DOHH2 (cell line): ENCODE data around the gene RAB3B.
"Not testable (repeated sequence)": the region's sequence is repeated elsewhere in the genome, so short reads cannot be mapped to it uniquely, and the experiment has no call there.

ENCODE experiments used
- H3F3A ChIP-seq: fragments of 200-600 bp; sonication (generic), shearing (Covaris generic); 2 replicates; pipeline ENCODE4 v1.6.0; 2016; ENCODE audit warnings: antibody characterized with exemption, mild to moderate bottlenecking; ENCODE audit not compliant: control insufficient read depth, insufficient read depth
- H3K27ac ChIP-seq: fragments of 200-600 bp; sonication (generic); 2 replicates; pipeline ENCODE4 v1.5.1; 2014; ENCODE audit warnings: low read depth, mild to moderate bottlenecking, low read length, moderate library complexity
- H3K27me3 ChIP-seq: fragments of 200-600 bp; sonication (generic); 2 replicates; pipeline ENCODE4 v1.6.1; 2014; ENCODE audit warnings: mild to moderate bottlenecking, low read length, mixed read lengths; ENCODE audit not compliant: control insufficient read depth
- H3K36me3 ChIP-seq: fragments of 200-600 bp; sonication (generic); 2 replicates; pipeline ENCODE4 v1.6.1; 2014; ENCODE audit warnings: mild to moderate bottlenecking, low read length, moderate library complexity, mixed read lengths; ENCODE audit not compliant: control insufficient read depth
- H3K4me1 ChIP-seq: fragments of 200-600 bp; sonication (generic); 2 replicates; pipeline ENCODE4 v1.6.1; 2014; ENCODE audit warnings: mild to moderate bottlenecking, low read length, mixed read lengths; ENCODE audit not compliant: control insufficient read depth
- H3K4me2 ChIP-seq: fragments of 200-600 bp; sonication (generic); 2 replicates; pipeline ENCODE4 v1.6.0; 2014; ENCODE audit warnings: mild to moderate bottlenecking, low read length, moderate library complexity
- H3K4me3 ChIP-seq: fragments of 200-600 bp; sonication (generic); 2 replicates; pipeline ENCODE4 v1.5.1; 2014; ENCODE audit warnings: mild to moderate bottlenecking, low read length, mixed read lengths
- H3K79me2 ChIP-seq: fragments of 200-600 bp; sonication (generic); 2 replicates; pipeline ENCODE4 v1.6.1; 2014; ENCODE audit warnings: mild to moderate bottlenecking, low read length, mixed read lengths; ENCODE audit not compliant: control insufficient read depth
- H3K9me2 ChIP-seq: fragments of 200-600 bp; sonication (generic); replicated peaks from 2 replicates; pipeline ENCODE4 v1.6.1; 2014; ENCODE audit warnings: mild to moderate bottlenecking, low read length, mixed read lengths; ENCODE audit not compliant: control insufficient read depth
- H3K9me3 ChIP-seq: fragments of 200-600 bp; sonication (generic); 2 replicates; pipeline ENCODE4 v1.6.1; 2014; ENCODE audit warnings: antibody characterized with exemption, low read length, mixed read lengths; ENCODE audit not compliant: control insufficient read depth, insufficient read depth
- H4K20me1 ChIP-seq: fragments of 200-600 bp; sonication (generic); 2 replicates; pipeline ENCODE4 v1.6.0; 2014; ENCODE audit warnings: low read depth, mild to moderate bottlenecking, antibody characterized with exemption, low read length, moderate library complexity; ENCODE audit not compliant: control insufficient read depth, insufficient read depth
- CTCF ChIP-seq: fragments of 200-600 bp; sonication (generic); IDR thresholded peaks from one replicate; pipeline ENCODE4 v1.5.1; 2014; ENCODE audit warnings: antibody characterized with exemption, mild to moderate bottlenecking, low read depth, low read length; ENCODE audit not compliant: poor library complexity, severe bottlenecking
- EZH2phosphoT487 ChIP-seq: fragments of 200-600 bp; sonication (generic); IDR thresholded peaks from 2 replicates; pipeline ENCODE4 v1.6.1; 2017; ENCODE audit warnings: borderline replicate concordance, mild to moderate bottlenecking, antibody characterized with exemption, low read length, moderate library complexity, mixed read lengths

Gene RAB3B

GRCh38 chr1:52022133-52022532, 31.6 kb upstream of the RAB3B start:
- Histone ChIP-seq H3K36me3 (peaks cover 50% of the 10 kb centered on the region), H3K9me3 (no peaks in the 10 kb centered on the region), H3K27me3 (no peaks in the 10 kb centered on the region), H4K20me1 (no peaks in the 10 kb centered on the region), H3K27ac (no peak overlapping the region), H3K4me1 (no peaks in the 10 kb centered on the region), H3F3A (0 out of 2 replicates have a peak, but pooled peaks cover 2% of the 10 kb centered on the region), H3K4me3 (no peak overlapping the region), H3K79me2 (no peaks in the 10 kb centered on the region), H3K4me2 (no peak overlapping the region), H3K9me2 (no peaks in the 10 kb centered on the region)
- TF ChIP-seq EZH2phosphoT487 = no peak
- no peak for TF ChIP-seq CTCF

- Histone ChIP-seq H3K36me3 (no peaks in the 10 kb centered on the region), H3F3A (no peaks in the 10 kb centered on the region), H4K20me1 (no peaks in the 10 kb centered on the region), H3K4me3 (no peak overlapping the region), H3K27ac (no peak overlapping the region), H3K27me3 (peaks cover 10% of the 10 kb centered on the region; the same call in 1 of the 2 replicates), H3K4me1 (no peaks in the 10 kb centered on the region), H3K9me2 (no peaks in the 10 kb centered on the region), H3K4me2 (no peak overlapping the region), H3K79me2 (no peaks in the 10 kb centered on the region), H3K9me3 (no peaks in the 10 kb centered on the region)
- TF ChIP-seq EZH2phosphoT487 = no peak
- TF ChIP-seq CTCF = no peak
These were observed 17.7 kb upstream of the RAB3B start for GRCh38 chr1:52008071-52008809.

GRCh38 chr1:52007215-52008002, 16.9 kb upstream of the RAB3B start:
- Histone ChIP-seq H3K27ac (no peak overlapping the region), H3F3A (no peaks in the 10 kb centered on the region), H3K79me2 (no peaks in the 10 kb centered on the region), H3K4me3 (no peak overlapping the region), H3K36me3 (no peaks in the 10 kb centered on the region), H3K9me3 (no peaks in the 10 kb centered on the region), H3K4me2 (no peak overlapping the region), H3K27me3 (peaks cover 10% of the 10 kb centered on the region; the same call in 1 of the 2 replicates), H4K20me1 (no peaks in the 10 kb centered on the region), H3K4me1 (no peaks in the 10 kb centered on the region), H3K9me2 (no peaks in the 10 kb centered on the region)
- TF ChIP-seq EZH2phosphoT487 = no peak
- TF ChIP-seq CTCF = no peak

- not testable (repeated sequence) for H4K20me1 ChIP-seq, H3F3A ChIP-seq, H3K9me2 ChIP-seq, H3K36me3 ChIP-seq, H3K9me3 ChIP-seq, H3K4me2 ChIP-seq, H3K27ac ChIP-seq, H3K4me1 ChIP-seq, H3K4me3 ChIP-seq, H3K27me3 ChIP-seq, H3K79me2 ChIP-seq
These were observed 15.6 kb upstream of the RAB3B start for GRCh38 chr1:52006081-52006553.

GRCh38 chr1:52005548-52005947, 15.0 kb upstream of the RAB3B start:
- not testable (repeated sequence) for H3F3A ChIP-seq, H3K4me1 ChIP-seq, H3K79me2 ChIP-seq, H3K27ac ChIP-seq, H4K20me1 ChIP-seq, H3K4me3 ChIP-seq, H3K9me2 ChIP-seq, H3K27me3 ChIP-seq, H3K36me3 ChIP-seq, H3K4me2 ChIP-seq, H3K9me3 ChIP-seq
